ENCODE data around the gene GPR101.
"Not testable (repeated sequence)": the region's sequence is repeated elsewhere in the genome, so short reads cannot be mapped to it uniquely, and the experiment has no call there.

Gene GPR101

DNA sequence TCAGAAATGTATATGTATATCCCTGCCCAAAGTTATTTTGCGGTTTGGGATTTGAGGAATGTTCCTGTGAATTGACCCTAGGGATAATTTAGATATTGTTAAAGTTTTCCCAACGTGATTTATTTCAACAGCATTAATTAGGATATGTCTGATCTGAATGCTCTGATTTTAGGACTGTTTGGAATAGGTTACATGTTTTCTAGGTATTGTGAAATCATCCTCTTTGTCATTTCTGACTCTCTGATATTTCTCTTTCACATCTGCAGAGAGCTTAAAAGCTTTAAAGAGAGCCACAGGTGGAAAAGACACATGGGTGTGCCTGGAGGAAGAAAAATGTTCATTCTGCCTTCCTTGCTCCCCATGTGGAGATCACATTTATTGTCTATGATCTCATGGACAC lies 5.1 kb downstream of the GPR101 start:
- no peak for DNase-seq

GRCh38 chrX:137025930-137026329 lies 7.9 kb downstream of the GPR101 start:
- no peak for DNase-seq

DNA sequence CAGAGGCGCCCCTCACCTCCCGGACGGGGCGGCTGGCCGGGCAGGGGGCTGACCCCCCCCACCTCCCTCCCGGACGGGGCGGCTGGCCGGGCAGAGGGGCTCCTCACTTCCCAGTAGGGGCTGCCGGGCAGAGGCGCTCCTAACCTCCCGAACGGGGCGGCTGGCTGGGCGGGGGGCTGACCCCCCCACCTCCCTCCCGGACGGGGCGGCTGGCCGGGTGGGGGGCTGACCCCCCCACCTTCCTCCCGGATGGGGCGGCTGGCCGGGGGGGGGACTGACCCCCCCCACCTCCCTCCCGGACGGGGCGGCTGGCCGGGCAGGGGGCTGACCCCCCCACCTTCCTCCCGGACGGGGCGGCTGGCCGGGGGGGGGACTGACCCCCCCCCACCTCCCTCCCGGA lies 33.6 kb downstream of the GPR101 start:
- not testable (repeated sequence) for DNase-seq

DNA sequence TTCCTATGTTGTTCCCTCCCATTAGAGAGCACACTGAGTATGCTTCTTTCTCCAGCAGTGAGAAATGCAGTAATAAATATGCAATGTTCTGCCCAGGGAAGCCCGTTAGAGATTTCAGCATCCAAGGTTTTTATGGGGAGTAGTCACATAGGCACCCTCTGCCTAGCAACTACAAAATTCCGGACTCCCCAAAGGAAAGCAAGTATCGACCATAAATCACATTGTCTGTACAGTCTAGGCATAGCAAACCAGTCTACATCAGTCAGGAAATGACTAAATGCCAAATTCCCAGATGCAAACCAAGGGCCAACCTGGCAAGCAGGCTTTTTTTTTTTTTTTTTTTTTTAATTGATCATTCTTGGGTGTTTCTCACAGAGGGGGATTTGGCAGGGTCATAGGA lies 34.8 kb downstream of the GPR101 start:
- no peak for DNase-seq

Measured in nucleus accumbens (tissue), 56 donors.